Trophoblast cell (in vitro differentiated cells and primary cell): ENCODE data around the gene TRUB2.

Source experiments
- DNase-seq, 2 donors: peaks; one replicate each; pipeline ENCODE4 v3.0.0-alpha.2; 2016
- H2AFZ ChIP-seq: 2 replicates; pipeline ENCODE4 v1.6.1; 2013; ENCODE audit warnings: low read length, moderate library complexity, mild to moderate bottlenecking; ENCODE audit not compliant: insufficient read depth, poor library complexity
- H2AK5ac ChIP-seq: 2 replicates; pipeline ENCODE4 v1.6.1; 2013; ENCODE audit warnings: mild to moderate bottlenecking, low read length
- H2BK120ac ChIP-seq: 2 replicates; pipeline ENCODE4 v1.6.1; 2013; ENCODE audit warnings: low read length, mild to moderate bottlenecking, moderate library complexity; ENCODE audit not compliant: insufficient read depth, poor library complexity
- H2BK12ac ChIP-seq: 2 replicates; pipeline ENCODE4 v1.6.1; 2013; ENCODE audit warnings: mild to moderate bottlenecking, low read length, moderate library complexity
- H2BK5ac ChIP-seq: 2 replicates; pipeline ENCODE4 v1.6.1; 2013; ENCODE audit warnings: low read length, low read depth, moderate library complexity, mild to moderate bottlenecking; ENCODE audit not compliant: poor library complexity
- H3K14ac ChIP-seq: 2 replicates; pipeline ENCODE4 v1.6.1; 2013; ENCODE audit warnings: mild to moderate bottlenecking, low read length
- H3K18ac ChIP-seq: 2 replicates; pipeline ENCODE4 v1.6.1; 2013; ENCODE audit warnings: mild to moderate bottlenecking, low read length
- H3K23ac ChIP-seq: 2 replicates; pipeline ENCODE4 v1.6.1; 2013; ENCODE audit warnings: low read length
- H3K27ac ChIP-seq: 2 replicates; pipeline ENCODE4 v1.5.1; 2013; ENCODE audit warnings: low read depth, mild to moderate bottlenecking, inconsistent platforms, low read length, moderate library complexity
- H3K27me3 ChIP-seq: 2 replicates; pipeline ENCODE4 v1.6.1; 2013; ENCODE audit warnings: inconsistent platforms, mild to moderate bottlenecking, low read length, moderate library complexity; ENCODE audit not compliant: insufficient read depth
- H3K36me3 ChIP-seq, 2 experiments: 1 replicate in 1 of 2; 2 replicates in 1 of 2; pipeline ENCODE4 v1.6.1; 2013; ENCODE audit warnings: low read length in 2 of 2, mild to moderate bottlenecking in 2 of 2, moderate library complexity in 1 of 2; ENCODE audit not compliant: insufficient read depth in 2 of 2, control insufficient read depth in 1 of 2
- H3K4ac ChIP-seq: 2 replicates; pipeline ENCODE4 v1.6.1; 2013; ENCODE audit warnings: low read depth, mild to moderate bottlenecking, low read length, moderate library complexity
- H3K4me1 ChIP-seq, 2 experiments: 1 replicate in 1 of 2; 2 replicates in 1 of 2; pipeline ENCODE4 v1.6.1; 2013; ENCODE audit warnings: low read length in 2 of 2, mild to moderate bottlenecking in 2 of 2, moderate library complexity in 1 of 2; ENCODE audit not compliant: insufficient read depth in 2 of 2, control insufficient read depth in 1 of 2
- H3K4me2 ChIP-seq: 2 replicates; pipeline ENCODE4 v1.6.1; 2013; ENCODE audit warnings: inconsistent platforms, mild to moderate bottlenecking, low read length, moderate library complexity
- H3K4me3 ChIP-seq: 2 replicates; pipeline ENCODE4 v1.5.1; 2013; ENCODE audit warnings: mild to moderate bottlenecking, low read depth, low read length, inconsistent platforms
- H3K79me1 ChIP-seq: one replicate; pipeline ENCODE4 v1.6.1; 2013; ENCODE audit warnings: low read length
- H3K79me2 ChIP-seq: 2 replicates; pipeline ENCODE4 v1.6.1; 2013; ENCODE audit warnings: low read length, mild to moderate bottlenecking; ENCODE audit not compliant: control insufficient read depth, insufficient read depth, poor library complexity
- H3K9ac ChIP-seq: 2 replicates; pipeline ENCODE4 v1.6.1; 2013; ENCODE audit warnings: mild to moderate bottlenecking, low read length
- H3K9me3 ChIP-seq: 2 replicates; pipeline ENCODE4 v1.6.1; 2013; ENCODE audit warnings: low read depth, mild to moderate bottlenecking, control low read depth, inconsistent platforms, low read length; ENCODE audit not compliant: insufficient read depth
- H4K12ac ChIP-seq: 2 replicates; pipeline ENCODE4 v1.6.1; 2013; ENCODE audit warnings: low read depth, mild to moderate bottlenecking, low read length, moderate library complexity
- H4K8ac ChIP-seq: 2 replicates; pipeline ENCODE4 v1.6.1; 2013; ENCODE audit warnings: low read depth, mild to moderate bottlenecking, low read length, moderate library complexity
- H4K91ac ChIP-seq: one replicate; pipeline ENCODE4 v1.6.1; 2013; ENCODE audit warnings: low read depth, mild to moderate bottlenecking, low read length, moderate library complexity
- WGBS: extraction: QIAGEN DNeasy Blood & Tissue Kit; methylation state at CpG from one replicate; pipeline ENCODE4 v1.1.7; 2013; ENCODE audit warnings: missing lambda C conversion rate; ENCODE audit not compliant: insufficient read length, insufficient coverage; ENCODE audit errors: extremely low coverage; 5-methylcytosine and 5-hydroxymethylcytosine counted together

TRUB2 gene

DNA sequence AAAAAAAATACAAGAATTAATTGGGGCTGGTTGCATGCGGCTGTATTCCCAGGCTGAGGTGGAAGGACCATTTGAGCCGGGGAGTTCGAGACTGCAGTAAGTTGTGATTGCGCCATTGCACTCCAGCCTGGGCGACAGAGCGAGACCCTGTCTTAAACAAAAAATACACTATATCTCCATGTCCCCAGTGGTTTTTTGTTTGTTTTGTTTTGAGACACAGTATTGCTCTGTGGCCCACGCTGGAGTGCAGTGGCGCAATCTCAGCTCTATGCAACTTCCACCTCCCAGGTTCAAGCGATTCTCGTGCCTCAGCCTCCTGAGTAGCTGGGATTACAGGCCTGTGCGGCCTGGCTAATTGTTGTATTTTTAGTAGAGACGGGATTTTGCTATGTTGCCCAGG lies 1.5 kb upstream of the TRUB2 start:
- no CpG with 5 or more reads among the region's 12 CpGs for WGBS
- Histone ChIP-seq H3K4me2 (peak overlapping the region; percentile 70), H4K8ac (no peak overlapping the region), H2AK5ac (no peak overlapping the region), H3K23ac (no peak overlapping the region), H3K27me3 (no peaks in the 10 kb centered on the region), H2AFZ (no peak overlapping the region), H3K9ac (no peak overlapping the region), H2BK120ac (no peak overlapping the region), H2BK12ac (no peak overlapping the region), H3K79me1 (peaks cover 3% of the 10 kb centered on the region), H3K4me1 (peaks cover 9% of the 10 kb centered on the region in 2 experiments), H3K18ac (no peak overlapping the region), H3K4me3 (no peak overlapping the region), H3K36me3 (peaks cover 19 to 29% of the 10 kb centered on the region in 2 experiments), H2BK5ac (no peak overlapping the region), H4K12ac (no peak overlapping the region), H3K79me2 (peaks cover 7% of the 10 kb centered on the region), H4K91ac (no peak overlapping the region), H3K14ac (no peak overlapping the region), H3K27ac (no peak overlapping the region), H3K9me3 (no peaks in the 10 kb centered on the region), H3K4ac (no peak overlapping the region)
- no peak for DNase-seq

GRCh38 chr9:128323212-128323730 lies 1.0 kb upstream of the TRUB2 start:
- DNase-seq: peak in 1 of 2 donors; percentile 16
- Histone ChIP-seq H3K9me3 (no peaks in the 10 kb centered on the region), H2AK5ac (no peak overlapping the region), H3K23ac (no peak overlapping the region), H3K4me1 (peaks cover 9% of the 10 kb centered on the region in 2 experiments), H4K8ac (peak overlapping the region; percentile 86), H4K12ac (peak overlapping the region; percentile 64), H3K4ac (peak overlapping the region; percentile 37), H3K79me1 (peaks cover 3% of the 10 kb centered on the region), H4K91ac (peak overlapping the region; percentile 68), H3K4me3 (peak overlapping the region; percentile 88), H3K9ac (peak overlapping the region; percentile 90), H2BK120ac (peak overlapping the region; percentile 57), H3K27ac (peak overlapping the region; percentile 84), H3K36me3 (peaks cover 16 to 24% of the 10 kb centered on the region in 2 experiments), H2BK12ac (no peak overlapping the region), H3K79me2 (peaks cover 7% of the 10 kb centered on the region), H3K4me2 (peak overlapping the region; percentile 70), H3K14ac (peak overlapping the region; percentile 29), H3K18ac (peak overlapping the region; percentile 84), H2BK5ac (peak overlapping the region; percentile 14), H2AFZ (peak overlapping the region; percentile 64), H3K27me3 (no peaks in the 10 kb centered on the region)
- no CpG with 5 or more reads among the region's 16 CpGs for WGBS

GRCh38 chr9:128321879-128322403 lies 306 bp downstream of the TRUB2 start:
- H4K91ac ChIP-seq: no peak overlapping the region
- H3K4me3 ChIP-seq: peak overlapping the region; percentile 79
- H2AFZ ChIP-seq: peak overlapping the region; percentile 5
- no peak overlapping the region for H3K14ac ChIP-seq
- no peak overlapping the region for H3K27ac ChIP-seq
- H3K36me3 ChIP-seq: peaks cover 18 to 22% of the 10 kb centered on the region in 2 experiments
- H3K27me3 ChIP-seq: no peaks in the 10 kb centered on the region
- H2BK5ac ChIP-seq: no peak overlapping the region
- H3K9me3 ChIP-seq: no peaks in the 10 kb centered on the region
- no peak overlapping the region for H3K18ac ChIP-seq
- H3K4ac ChIP-seq: peak overlapping the region; percentile 5
- H3K79me2 ChIP-seq: peaks cover 7% of the 10 kb centered on the region
- no peak overlapping the region for H2BK120ac ChIP-seq
- peak overlapping the region; percentile 44 for H3K9ac ChIP-seq
- no peak overlapping the region for H2AK5ac ChIP-seq
- no CpG with 5 or more reads among the region's 21 CpGs for WGBS
- peak overlapping the region; percentile 34 for H4K12ac ChIP-seq
- DNase-seq: no peak
- H2BK12ac ChIP-seq: no peak overlapping the region
- H3K79me1 ChIP-seq: peaks cover 3% of the 10 kb centered on the region
- no peak overlapping the region for H3K23ac ChIP-seq
- H3K4me1 ChIP-seq: peaks cover 9% of the 10 kb centered on the region in 2 experiments
- peak overlapping the region; percentile 70 for H3K4me2 ChIP-seq
- peak overlapping the region; percentile 79 for H4K8ac ChIP-seq

DNA sequence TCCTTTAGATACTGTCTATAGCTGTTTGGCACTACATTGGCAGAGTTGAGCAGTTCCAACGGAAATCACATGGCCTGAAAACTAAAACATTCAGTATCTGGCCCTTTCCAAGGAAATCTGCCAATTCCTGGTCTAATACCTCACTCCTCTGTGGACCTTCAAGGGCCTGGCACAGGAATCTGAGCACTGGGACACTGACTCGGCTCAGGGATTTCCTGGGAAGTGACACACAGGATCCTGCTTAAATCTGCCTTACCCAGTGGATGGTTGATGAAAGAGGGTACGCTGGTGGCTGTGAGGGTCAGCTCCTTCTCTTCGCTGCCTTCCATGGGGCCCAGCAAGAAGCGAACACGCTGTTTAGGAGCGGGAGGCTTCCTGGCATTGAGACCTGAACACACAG lies 904 bp downstream of the TRUB2 start:
- no CpG with 5 or more reads among the region's 7 CpGs for WGBS

More for the DNA sequence above, 904 bp downstream of the TRUB2 start:
- Histone ChIP-seq H4K91ac (peak overlapping the region; percentile 3), H4K12ac (no peak overlapping the region), H3K9me3 (no peaks in the 10 kb centered on the region), H2AK5ac (no peak overlapping the region), H2AFZ (no peak overlapping the region), H3K4me2 (peak overlapping the region; percentile 70), H3K36me3 (peaks cover 18 to 27% of the 10 kb centered on the region in 2 experiments), H3K9ac (no peak overlapping the region), H3K79me1 (peaks cover 3% of the 10 kb centered on the region), H3K79me2 (peaks cover 7% of the 10 kb centered on the region), H3K4me3 (no peak overlapping the region), H3K23ac (no peak overlapping the region), H3K27ac (no peak overlapping the region), H2BK5ac (no peak overlapping the region), H3K18ac (no peak overlapping the region), H3K27me3 (no peaks in the 10 kb centered on the region), H2BK12ac (no peak overlapping the region), H3K4ac (peak overlapping the region; percentile 14), H3K14ac (no peak overlapping the region), H4K8ac (peak overlapping the region; percentile 27), H2BK120ac (no peak overlapping the region), H3K4me1 (peaks cover 9% of the 10 kb centered on the region in 2 experiments)
- DNase-seq: no peak
